Activated CD4-positive, alpha-beta T cell treated with anti-CD3 and anti-CD28 coated beads, Interleukin-2, amount 50 U/mL, for 1 hour (primary cell): Measurements from ENCODE around the gene PRAMEF2.
"Not testable (repeated sequence)": the region's sequence is repeated elsewhere in the genome, so short reads cannot be mapped to it uniquely, and the experiment has no call there.

Experiments used
- DNase-seq: peaks from one replicate; pipeline ENCODE4 v3.0.0-alpha.2; 2020

PRAMEF2 gene, protein sequence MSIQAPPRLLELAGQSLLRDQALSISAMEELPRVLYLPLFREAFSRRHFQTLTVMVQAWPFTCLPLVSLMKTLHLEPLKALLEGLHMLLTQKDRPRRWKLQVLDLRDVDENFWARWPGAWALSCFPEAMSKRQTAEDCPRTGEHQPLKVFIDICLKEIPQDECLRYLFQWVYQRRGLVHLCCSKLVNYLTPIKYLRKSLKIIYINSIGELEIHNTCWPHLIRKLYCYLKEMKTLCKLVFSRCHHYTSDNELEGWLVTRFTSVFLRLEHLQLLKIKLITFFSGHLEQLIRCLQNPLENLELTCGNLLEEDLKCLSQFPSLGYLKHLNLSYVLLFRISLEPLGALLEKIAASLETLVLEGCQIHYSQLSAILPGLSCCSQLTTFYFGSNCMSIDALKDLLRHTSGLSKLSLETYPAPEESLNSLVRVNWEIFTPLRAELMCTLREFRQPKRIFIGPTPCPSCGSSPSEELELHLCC

GRCh38 chr1:12856786-12857185 lies at the start of gene PRAMEF2:
PRAMEF2 (plus strand) TSS chr1:12857086; CDS start chr1:12859010, 1,924 bp downstream.
- not testable (repeated sequence) for DNase-seq

DNA sequence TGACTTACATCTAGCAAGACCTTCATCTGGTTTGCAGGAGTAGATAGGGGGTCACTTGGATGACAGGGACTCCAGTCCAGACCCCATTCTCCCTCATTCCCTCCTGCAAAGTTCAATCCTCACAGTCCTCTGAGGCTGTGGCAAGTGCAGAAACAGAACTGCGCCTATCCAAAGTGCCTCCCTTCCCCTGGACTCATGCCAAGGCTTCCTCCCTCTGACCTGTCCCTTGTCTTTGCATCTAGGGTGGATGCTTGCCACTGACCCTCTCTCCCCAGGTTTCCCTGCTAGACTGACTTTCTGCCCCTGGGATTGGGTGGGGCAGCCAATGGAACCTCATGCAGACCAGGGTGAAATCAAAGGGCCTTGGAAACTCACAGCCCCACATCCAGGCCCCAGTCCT lies 47.0 kb upstream of the PRAMEF2 start:
- no peak for DNase-seq

GRCh38 chr1:12810691-12811408 lies 46.0 kb upstream of the PRAMEF2 start:
- no peak for DNase-seq

GRCh38 chr1:12811409-12811784 lies 45.5 kb upstream of the PRAMEF2 start:
- DNase-seq: no peak

- DNase-seq: not testable (repeated sequence)
Measured at GRCh38 chr1:12819061-12819460, 37.8 kb upstream of the PRAMEF2 start.

DNA sequence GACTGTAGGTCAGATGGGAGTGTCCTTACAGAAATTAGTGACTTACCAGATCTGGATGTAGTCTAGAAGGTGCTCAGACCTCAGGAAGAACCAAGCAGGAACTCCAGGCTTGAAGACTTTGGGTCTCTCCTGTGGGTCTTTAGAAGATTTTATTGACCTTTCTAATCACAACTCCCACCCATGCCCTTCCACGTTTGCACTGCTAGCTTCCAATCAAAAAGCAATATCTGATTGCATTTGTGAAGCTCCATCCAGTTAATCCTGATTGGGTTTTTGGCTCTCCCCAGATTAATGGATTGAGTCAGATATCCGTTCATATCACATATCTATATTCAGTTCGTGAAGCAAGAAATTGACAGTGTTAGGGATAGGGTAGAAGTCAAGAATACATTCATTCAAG lies 25.6 kb upstream of the PRAMEF2 start, which contains the start of gene PRAMEF11:
PRAMEF11 (minus strand) TSS at position 101 of the 400 bp plus-strand sequence. CDS start 2,621 bp downstream, outside the sequence.
- DNase-seq: not testable (repeated sequence)

- not testable (repeated sequence) for DNase-seq
Measured at GRCh38 chr1:12833251-12833650, 23.6 kb upstream of the PRAMEF2 start.

GRCh38 chr1:12848620-12849019 lies 8.3 kb upstream of the PRAMEF2 start, which contains the start of gene HNRNPCL1:
HNRNPCL1 (minus strand) TSS chr1:12848720; CDS start chr1:12848289, 431 bp downstream.
- not testable (repeated sequence) for DNase-seq

- DNase-seq: no peak
Measured at GRCh38 chr1:12851779-12852178, 5.1 kb upstream of the PRAMEF2 start.

GRCh38 chr1:12863131-12863880 lies 6.4 kb downstream of the PRAMEF2 start:
- DNase-seq: not testable (repeated sequence)

DNA sequence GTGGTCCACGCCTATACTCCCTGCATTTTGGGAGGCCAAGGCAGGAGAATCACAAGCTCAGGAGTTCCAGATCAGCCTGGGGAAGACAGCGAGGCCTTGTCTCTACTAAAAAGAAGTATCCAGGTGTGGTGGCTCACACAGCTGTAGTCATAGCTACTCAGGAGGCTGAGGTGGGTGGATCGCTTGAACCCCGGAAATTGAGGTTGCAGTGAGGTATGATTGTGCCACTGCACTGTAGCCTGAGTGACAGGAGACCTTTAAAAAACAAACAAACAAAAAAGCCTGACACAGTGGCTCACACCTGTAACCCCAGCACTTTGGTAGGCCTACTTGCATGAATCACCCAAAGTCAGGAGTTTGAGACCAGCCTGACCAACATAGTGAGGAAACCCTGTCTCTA lies 21.6 kb downstream of the PRAMEF2 start:
- DNase-seq: not testable (repeated sequence)

GRCh38 chr1:12886101-12886500 lies 29.2 kb downstream of the PRAMEF2 start, which contains the start of gene PRAMEF4:
PRAMEF4 (minus strand) TSS chr1:12886201; CDS start chr1:12883394, 2,807 bp downstream.
- not testable (repeated sequence) for DNase-seq

- not testable (repeated sequence) for DNase-seq
Measured at GRCh38 chr1:12898170-12898569, 41.3 kb downstream of the PRAMEF2 start, which contains the start of gene PRAMEF10. PRAMEF10 (minus strand) TSS chr1:12898270; CDS start chr1:12895847, 2,423 bp downstream.

- not testable (repeated sequence) for DNase-seq
Measured at GRCh38 chr1:12899186-12899585, 42.3 kb downstream of the PRAMEF2 start.

DNA sequence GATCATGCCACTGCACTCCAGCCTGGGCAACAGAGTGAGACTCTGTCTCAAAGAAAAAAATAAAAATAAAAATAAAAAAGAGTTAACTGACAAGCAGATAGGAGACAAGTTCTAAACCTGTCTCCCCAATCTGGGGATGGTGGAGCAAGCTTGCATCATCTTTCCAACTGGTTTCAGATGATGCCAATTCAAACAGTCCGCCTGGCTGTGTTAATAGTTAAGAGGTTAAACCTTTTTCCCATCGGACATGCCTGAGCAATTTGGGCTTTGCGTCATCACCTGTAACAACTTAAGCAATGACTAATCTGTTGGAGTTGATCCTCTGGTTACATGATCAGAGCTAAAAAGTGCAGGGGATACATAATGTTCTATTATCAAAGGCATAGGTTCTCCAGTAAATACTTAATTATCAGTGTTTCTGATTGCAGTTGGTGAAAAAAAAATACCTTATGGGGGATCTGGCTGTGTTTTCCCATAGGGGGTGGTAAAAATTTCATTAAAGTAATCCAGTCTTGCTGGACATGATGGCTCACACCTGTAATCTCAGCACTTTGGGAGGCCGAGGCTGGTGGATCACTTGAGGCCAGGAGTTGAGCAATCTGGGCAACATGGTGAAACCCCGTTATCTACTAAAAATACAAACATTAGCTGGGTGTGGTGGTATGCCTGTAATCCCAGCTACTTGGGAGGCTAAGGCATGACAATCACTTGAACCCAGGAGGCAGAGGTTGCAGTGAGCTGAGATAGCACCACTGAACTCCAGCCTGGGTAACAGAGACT lies 47.1 kb downstream of the PRAMEF2 start:
- not testable (repeated sequence) for DNase-seq
